GM12878 (cell line): ENCODE results near the gene FAM185A. TPM values are rescaled to one million over a fixed set of nuclear protein-coding genes. Genes with fewer than 3 reads are reported as not detected.

Experiments
- ASH2L ChIP-seq: fragments of 300-600, 200-600 bp; sonication (generic); IDR thresholded peaks from 2 replicates; pipeline ENCODE4 v1.6.1; 2017; ENCODE audit warnings: low read depth, mild to moderate bottlenecking, borderline replicate concordance
- CHD4 ChIP-seq: fragments of 200-600 bp; sonication (generic); IDR thresholded peaks from 2 replicates; pipeline ENCODE4 v1.6.1; 2016; ENCODE audit warnings: mild to moderate bottlenecking
- DPF2 ChIP-seq: fragments of 450-650 bp; IDR thresholded peaks from 2 replicates; pipeline ENCODE4 v1.6.1; 2017; ENCODE audit warnings: mild to moderate bottlenecking
- HDAC6 ChIP-seq: fragments of 200-600 bp; sonication (generic); IDR thresholded peaks from one replicate; pipeline ENCODE4 v1.8.0; 2017; ENCODE audit warnings: antibody characterized with exemption; ENCODE audit not compliant: unreplicated experiment
- MTA3 ChIP-seq: IDR thresholded peaks from 2 replicates; pipeline ENCODE4 v1.6.1; 2012; ENCODE audit warnings: low read length, inconsistent platforms, borderline replicate concordance
- NR2F1 ChIP-seq: fragments of 450-650 bp; conservative IDR thresholded peaks from 2 replicates; pipeline ENCODE4 v1.6.1; 2017; ENCODE audit warnings: mild to moderate bottlenecking
- NRF1 ChIP-seq: conservative IDR thresholded peaks from 2 replicates; pipeline ENCODE4 v1.6.1; 2011; ENCODE audit warnings: mild to moderate bottlenecking, low read depth, low read length, improper control_type of control experiment
- PAX5 ChIP-seq: IDR thresholded peaks from 2 replicates; pipeline ENCODE4 v1.6.1; 2011; ENCODE audit warnings: low read depth, low read length, borderline replicate concordance
- POLR2A ChIP-seq: IDR thresholded peaks from 2 replicates; pipeline ENCODE4 v1.6.1; 2011; ENCODE audit warnings: low read depth, mild to moderate bottlenecking, low read length
- RUNX3 ChIP-seq: IDR thresholded peaks from 2 replicates; pipeline ENCODE4 v1.6.1; 2012; ENCODE audit warnings: low read length, inconsistent platforms
- SMAD1 ChIP-seq: fragments of 450-650 bp; IDR thresholded peaks from 2 replicates; pipeline ENCODE4 v1.6.1; 2018; ENCODE audit warnings: mild to moderate bottlenecking, low read depth; ENCODE audit not compliant: partially characterized antibody
- SMARCA5 ChIP-seq: fragments of 450-650 bp; IDR thresholded peaks from 2 replicates; pipeline ENCODE4 v1.6.1; 2017; ENCODE audit warnings: mild to moderate bottlenecking
- SMC3 ChIP-seq: IDR thresholded peaks from 2 replicates; pipeline ENCODE4 v1.6.1; 2011; ENCODE audit warnings: low read length, improper control_type of control experiment, borderline replicate concordance
- SREBF2 ChIP-seq: IDR thresholded peaks from 2 replicates; pipeline ENCODE4 v1.6.1; 2012; ENCODE audit warnings: mild to moderate bottlenecking, low read length
- TARDBP ChIP-seq: IDR thresholded peaks from 2 replicates; pipeline ENCODE4 v1.6.1; 2016; ENCODE audit warnings: borderline replicate concordance
- TCF12 ChIP-seq: IDR thresholded peaks from 2 replicates; pipeline ENCODE4 v1.6.1; 2011; ENCODE audit warnings: low read depth, mild to moderate bottlenecking, low read length
- USF1 ChIP-seq: IDR thresholded peaks from 2 replicates; pipeline ENCODE4 v1.6.1; 2011; ENCODE audit warnings: borderline replicate concordance, low read depth, mild to moderate bottlenecking, moderate library complexity, mixed read lengths, low read length; ENCODE audit not compliant: insufficient read depth; ENCODE audit errors: extremely low read length
- ZNF207 ChIP-seq: fragments of 450-650 bp; IDR thresholded peaks from 2 replicates; pipeline ENCODE4 v1.6.1; 2014; ENCODE audit warnings: antibody characterized with exemption, mild to moderate bottlenecking, borderline replicate concordance
- ZNF384 ChIP-seq: IDR thresholded peaks from 2 replicates; pipeline ENCODE4 v1.6.1; 2012; ENCODE audit warnings: low read depth, mild to moderate bottlenecking, low read length, improper control_type of control experiment, borderline replicate concordance
- ZNF592 ChIP-seq: fragments of 450-650 bp; IDR thresholded peaks from 2 replicates; pipeline ENCODE4 v1.6.1; 2017; ENCODE audit warnings: mild to moderate bottlenecking, moderate library complexity
- ZNF622 ChIP-seq: fragments of 450-650 bp; IDR thresholded peaks from 2 replicates; pipeline ENCODE4 v1.6.1; 2017; ENCODE audit warnings: mild to moderate bottlenecking, inconsistent platforms
- ZZZ3 ChIP-seq: IDR thresholded peaks from 2 replicates; pipeline ENCODE4 v1.6.1; 2011; ENCODE audit warnings: low read depth; ENCODE audit not compliant: control insufficient read depth, insufficient read length
- polyA plus RNA-seq, 11 experiments: library from polyadenylated mRNA; depleted of rRNA in 4 of 11; unstranded in 6 of 11; stranded (reverse) in 5 of 11; fragments of >200 nt; fragmentation: Nextera tagmentation in 4 of 11; fragmentation: Illumina TruSeq in 1 of 11; extraction: Ambion mirVana in 4 of 11; extraction: Trizol in 1 of 11; gene quantifications; 1 replicate in 1 of 11; 2 replicates in 10 of 11; pipeline versions ENCODE4 v1.2.1 to v1.2.3, GENCODE V29; 2011 to 2016; ENCODE audit warnings: inconsistent platforms in 2 of 11, missing spikeins in 2 of 11, low read depth in 1 of 11
- total RNA-seq, 4 experiments: library from RNA; depleted of rRNA in 3 of 4; stranded (reverse); fragments of >200 nt in 3 of 4; fragmentation: Illumina TruSeq in 1 of 4; extraction: Trizol in 1 of 4; gene quantifications; 2 replicates each; pipeline versions ENCODE4 v1.2.1 to v1.2.3, GENCODE V29; 2013 to 2021
- TF ChIP-seq, protein P1 (sequence below): IDR thresholded peaks from 2 replicates; pipeline ENCODE4 v1.6.1; 2012; ENCODE audit warnings: low read depth, low read length, improper control_type of control experiment
- TF ChIP-seq, protein P2 (sequence below): fragments of 450-650 bp; IDR thresholded peaks from 2 replicates; pipeline ENCODE4 v1.6.1; 2017; ENCODE audit warnings: low read depth, mild to moderate bottlenecking, moderate library complexity

FAM185A gene
- total and polyA plus RNA-seq, 10 of the 15 experiments (the other 5 are each of a cell fraction or from before 2014, with no cell fraction given), result 1.9 to 12.8 (median 8.6) TPM

DNA sequence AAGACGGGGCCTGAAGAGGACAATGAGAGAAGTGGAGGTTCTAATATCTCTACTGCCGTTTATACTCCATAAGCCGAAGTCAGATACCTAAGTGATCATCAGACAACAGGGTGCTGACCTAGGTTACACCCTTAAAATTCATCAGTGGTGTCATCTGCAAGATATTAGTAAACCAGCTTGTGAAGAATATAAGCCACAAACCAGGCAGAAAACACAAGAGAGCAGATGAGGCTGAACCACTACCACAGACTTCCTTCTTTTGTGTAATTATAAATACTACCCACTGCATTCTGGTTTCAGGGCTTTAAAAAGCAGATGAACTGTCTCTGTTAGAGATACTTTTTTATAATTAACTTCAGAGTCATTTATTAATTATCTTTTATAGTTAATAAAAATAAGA lies 95.1 kb downstream of the FAM185A start (continued):
- no peak for TF ChIP-seq ZNF592
- peak; percentile 96 for TF ChIP-seq NR2F1
- no peak for TF ChIP-seq CHD4
- no peak for TF ChIP-seq ZNF207
- TF ChIP-seq HDAC6, result no peak
- no peak for TF ChIP-seq ZZZ3
- no peak for TF ChIP-seq POLR2A
- TF ChIP-seq ZNF384, result no peak
- TF ChIP-seq SREBF2, result no peak
- TF ChIP-seq TCF12, result 0 out of 2 replicates have a peak, but pooled peaks have one; percentile 11
- TF ChIP-seq USF1, result no peak
- no peak for TF ChIP-seq ASH2L
- TF ChIP-seq, protein P1, sequence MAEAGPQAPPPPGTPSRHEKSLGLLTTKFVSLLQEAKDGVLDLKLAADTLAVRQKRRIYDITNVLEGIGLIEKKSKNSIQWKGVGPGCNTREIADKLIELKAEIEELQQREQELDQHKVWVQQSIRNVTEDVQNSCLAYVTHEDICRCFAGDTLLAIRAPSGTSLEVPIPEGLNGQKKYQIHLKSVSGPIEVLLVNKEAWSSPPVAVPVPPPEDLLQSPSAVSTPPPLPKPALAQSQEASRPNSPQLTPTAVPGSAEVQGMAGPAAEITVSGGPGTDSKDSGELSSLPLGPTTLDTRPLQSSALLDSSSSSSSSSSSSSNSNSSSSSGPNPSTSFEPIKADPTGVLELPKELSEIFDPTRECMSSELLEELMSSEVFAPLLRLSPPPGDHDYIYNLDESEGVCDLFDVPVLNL, result no peak
- TF ChIP-seq SMARCA5, result no peak
- peak; percentile 81; the same call in 1 of the 2 replicates for TF ChIP-seq PAX5
- TF ChIP-seq, protein P2, sequence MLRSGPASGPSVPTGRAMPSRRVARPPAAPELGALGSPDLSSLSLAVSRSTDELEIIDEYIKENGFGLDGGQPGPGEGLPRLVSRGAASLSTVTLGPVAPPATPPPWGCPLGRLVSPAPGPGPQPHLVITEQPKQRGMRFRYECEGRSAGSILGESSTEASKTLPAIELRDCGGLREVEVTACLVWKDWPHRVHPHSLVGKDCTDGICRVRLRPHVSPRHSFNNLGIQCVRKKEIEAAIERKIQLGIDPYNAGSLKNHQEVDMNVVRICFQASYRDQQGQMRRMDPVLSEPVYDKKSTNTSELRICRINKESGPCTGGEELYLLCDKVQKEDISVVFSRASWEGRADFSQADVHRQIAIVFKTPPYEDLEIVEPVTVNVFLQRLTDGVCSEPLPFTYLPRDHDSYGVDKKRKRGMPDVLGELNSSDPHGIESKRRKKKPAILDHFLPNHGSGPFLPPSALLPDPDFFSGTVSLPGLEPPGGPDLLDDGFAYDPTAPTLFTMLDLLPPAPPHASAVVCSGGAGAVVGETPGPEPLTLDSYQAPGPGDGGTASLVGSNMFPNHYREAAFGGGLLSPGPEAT, result peak; percentile 37; the same call in 1 of the 2 replicates
- no peak for TF ChIP-seq TARDBP
- TF ChIP-seq NRF1, result no peak
- 0 out of 2 replicates have a peak, but pooled peaks have one; percentile 63 for TF ChIP-seq DPF2
- no peak for TF ChIP-seq SMC3
- TF ChIP-seq RUNX3, result peak; percentile 98
- TF ChIP-seq SMAD1, result no peak
- no peak for TF ChIP-seq MTA3
- TF ChIP-seq ZNF622, result no peak
